ENCODE measurements around the gene RPRD2.
A peak's percentile ranks its signal among the peaks of the same experiment; 100 is the strongest.
"Not testable (repeated sequence)": the region's sequence is repeated elsewhere in the genome, so short reads cannot be mapped to it uniquely, and the experiment has no call there.

The RPRD2 gene

GRCh38 chr1:150389650-150390049 lies 25.7 kb downstream of the RPRD2 start:
- DNase-seq, result no peak

DNA sequence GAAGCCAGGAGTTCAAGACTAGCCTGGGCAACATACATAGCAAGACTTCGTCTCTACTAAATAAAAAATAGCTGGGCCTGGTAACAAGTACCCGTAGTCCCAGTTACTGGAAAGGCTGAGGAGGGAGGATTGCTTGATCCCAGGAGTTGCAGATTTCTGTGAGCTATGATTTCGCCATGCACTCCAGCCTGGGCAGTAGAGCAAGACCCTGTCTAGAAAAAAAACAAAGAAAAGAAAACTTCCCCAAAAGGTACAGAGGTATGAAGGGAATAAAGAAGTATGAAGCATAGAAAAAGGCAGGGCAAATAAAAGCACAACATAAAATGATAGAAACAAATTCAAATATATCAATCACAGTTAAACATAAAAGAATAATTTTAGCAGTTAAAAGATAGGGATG lies 28.7 kb downstream of the RPRD2 start:
- DNase-seq, result no peak

- DNase-seq, result not testable (repeated sequence)
These were observed 31.2 kb downstream of the RPRD2 start for GRCh38 chr1:150395115-150395514.

- DNase-seq, result no peak
These were observed 33.6 kb downstream of the RPRD2 start for GRCh38 chr1:150397392-150398032.

DNA sequence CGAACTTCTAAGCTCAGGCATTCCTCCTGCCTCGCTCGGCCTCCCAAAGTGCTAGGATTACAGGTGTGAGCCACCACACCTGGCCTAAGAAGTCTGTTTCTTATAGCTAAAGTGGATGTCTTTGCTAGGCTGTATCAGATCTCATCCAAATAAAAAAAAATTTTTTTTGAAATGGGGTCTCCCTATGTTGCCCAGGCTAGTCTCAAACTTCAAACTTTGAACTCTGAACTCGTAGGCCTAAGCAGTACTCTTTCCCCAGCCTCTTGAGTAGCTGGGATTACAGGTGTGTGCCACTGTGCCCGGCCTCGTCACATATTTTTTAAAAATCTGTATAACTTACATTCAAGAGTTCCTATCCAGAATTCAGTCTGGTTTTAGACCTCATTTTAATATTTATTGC lies 40.5 kb downstream of the RPRD2 start:
- no peak for DNase-seq

- no peak for DNase-seq
These were observed 41.7 kb downstream of the RPRD2 start for GRCh38 chr1:150405660-150406059.

- DNase-seq, result no peak
These were observed 42.5 kb downstream of the RPRD2 start for GRCh38 chr1:150406483-150406882.

DNA sequence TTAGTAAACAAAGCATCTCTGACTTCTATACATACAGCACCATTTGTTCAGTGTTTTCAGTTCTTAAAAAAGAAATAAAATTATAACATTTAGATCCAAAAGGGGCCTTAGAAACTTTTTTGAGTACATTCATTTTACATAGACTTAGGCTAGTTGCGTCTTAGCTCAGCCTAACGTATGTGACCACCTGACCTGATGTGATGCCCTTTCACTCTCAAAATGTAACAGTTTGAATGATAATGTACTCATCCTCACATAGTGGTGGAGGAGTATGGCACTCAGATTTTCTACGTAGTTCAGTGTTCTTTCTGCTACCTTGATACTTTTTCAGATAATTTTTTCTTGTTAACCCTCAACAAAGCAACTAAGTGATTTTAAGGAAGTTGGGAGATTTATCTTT lies 43.4 kb downstream of the RPRD2 start:
- DNase-seq, result no peak

- no peak for DNase-seq
These were observed 44.9 kb downstream of the RPRD2 start for GRCh38 chr1:150408800-150409199.

- no peak for DNase-seq
These were observed 45.8 kb downstream of the RPRD2 start for GRCh38 chr1:150409504-150410362.

- no peak for DNase-seq
These were observed 46.7 kb downstream of the RPRD2 start for GRCh38 chr1:150410582-150411101.

- DNase-seq, result no peak
These were observed 50.6 kb downstream of the RPRD2 start for GRCh38 chr1:150414592-150414991.

GRCh38 chr1:150415800-150416199 lies 51.9 kb downstream of the RPRD2 start:
- DNase-seq, result no peak

GRCh38 chr1:150420560-150421265 lies 56.8 kb downstream of the RPRD2 start:
- no peak for DNase-seq

- no peak for DNase-seq
These were observed 58.6 kb downstream of the RPRD2 start for GRCh38 chr1:150422541-150422940.

- peak; percentile 17 for DNase-seq
These were observed 65.9 kb downstream of the RPRD2 start for GRCh38 chr1:150429805-150430204.

DNA sequence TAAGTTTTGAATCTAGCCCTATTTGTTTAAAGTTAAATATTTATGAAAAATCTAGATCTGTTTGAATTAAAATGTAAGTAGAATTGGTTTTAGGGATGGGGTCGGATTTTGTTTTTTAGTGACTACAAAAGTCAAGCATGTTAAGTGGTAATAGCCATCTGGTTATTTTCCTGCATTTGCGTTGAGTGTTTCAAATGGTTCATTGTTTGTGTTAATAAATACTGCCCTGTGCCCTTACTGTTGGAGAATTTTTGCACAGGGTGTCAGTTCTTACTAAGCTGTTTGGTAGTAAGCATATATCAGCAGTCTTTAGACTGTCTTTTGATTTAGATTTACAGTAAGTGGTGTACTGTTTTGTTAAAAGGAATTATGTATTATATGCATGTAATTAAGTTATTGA lies 77.2 kb downstream of the RPRD2 start:
- no peak for DNase-seq

DNA sequence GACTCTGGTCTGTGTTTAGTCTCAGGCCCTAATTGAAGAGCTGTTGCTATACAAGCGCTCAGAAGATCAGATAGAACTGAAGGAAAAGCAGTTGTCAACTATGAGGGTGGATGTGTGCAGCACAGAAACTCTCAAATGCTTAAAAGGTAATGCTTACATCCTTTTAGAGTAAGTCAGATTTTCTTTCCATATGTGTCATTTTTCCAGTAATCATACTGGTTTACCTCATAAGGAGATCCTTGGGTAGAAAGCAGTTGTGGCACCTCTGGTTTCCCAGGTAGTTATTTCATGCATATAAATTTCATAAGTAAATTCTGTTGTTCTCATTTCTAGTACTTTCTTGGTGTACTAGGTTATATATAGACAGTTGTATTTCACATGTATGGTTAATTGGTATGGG lies 80.3 kb downstream of the RPRD2 start:
- DNase-seq, result no peak

GRCh38 chr1:150456146-150456647 lies 92.2 kb downstream of the RPRD2 start:
- no peak for DNase-seq

DNA sequence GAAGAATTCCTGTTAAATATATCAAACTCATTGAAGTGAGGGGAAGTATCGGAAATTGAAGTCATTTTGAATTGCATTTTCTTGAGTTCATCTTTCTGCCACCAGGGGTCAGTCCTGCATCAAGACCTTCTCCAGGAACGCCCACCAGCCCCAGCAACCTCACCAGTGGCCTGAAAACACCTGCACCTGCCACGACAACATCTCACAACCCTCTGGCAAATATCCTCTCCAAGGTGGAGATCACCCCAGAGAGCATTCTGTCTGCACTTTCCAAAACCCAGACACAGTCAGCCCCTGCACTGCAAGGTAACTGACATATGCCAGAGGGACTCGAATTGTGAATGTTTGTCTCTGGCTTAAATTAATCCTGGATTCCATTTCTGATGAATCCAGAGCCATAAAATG lies 100.5 kb downstream of the RPRD2 start:
- DNase-seq, result peak; percentile 72

- no peak for DNase-seq
These were observed 103.0 kb downstream of the RPRD2 start for GRCh38 chr1:150466964-150467363.

GRCh38 chr1:150469291-150469690 lies 105.3 kb downstream of the RPRD2 start:
- no peak for DNase-seq

DNA sequence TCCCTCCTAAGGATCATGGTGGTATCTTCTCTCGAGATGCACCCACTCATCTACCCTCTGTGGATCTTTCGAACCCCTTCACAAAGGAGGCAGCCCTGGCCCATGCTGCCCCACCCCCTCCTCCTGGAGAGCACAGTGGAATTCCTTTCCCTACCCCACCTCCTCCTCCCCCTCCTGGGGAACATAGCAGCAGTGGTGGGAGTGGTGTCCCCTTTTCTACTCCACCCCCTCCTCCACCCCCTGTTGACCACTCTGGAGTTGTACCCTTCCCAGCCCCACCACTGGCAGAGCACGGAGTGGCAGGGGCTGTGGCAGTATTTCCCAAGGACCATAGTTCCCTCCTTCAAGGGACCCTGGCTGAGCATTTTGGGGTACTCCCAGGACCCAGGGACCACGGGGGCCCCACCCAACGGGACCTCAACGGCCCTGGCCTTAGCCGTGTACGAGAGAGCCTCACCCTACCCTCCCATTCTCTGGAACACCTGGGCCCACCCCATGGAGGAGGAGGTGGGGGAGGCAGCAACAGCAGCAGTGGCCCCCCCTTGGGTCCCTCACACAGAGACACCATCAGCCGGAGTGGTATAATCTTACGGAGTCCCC lies 108.8 kb downstream of the RPRD2 start:
- DNase-seq, result no peak

Data from CD4-positive, alpha-beta T cell treated with Interleukin-4 for 4 hours (primary cell).